ENCODE results near the gene VWC2L. TPM values are rescaled to one million over a fixed set of nuclear protein-coding genes. Genes with fewer than 3 reads are reported as not detected.

VWC2L gene
- total RNA-seq, 3 donors from 2014 or later = not detected

DNA sequence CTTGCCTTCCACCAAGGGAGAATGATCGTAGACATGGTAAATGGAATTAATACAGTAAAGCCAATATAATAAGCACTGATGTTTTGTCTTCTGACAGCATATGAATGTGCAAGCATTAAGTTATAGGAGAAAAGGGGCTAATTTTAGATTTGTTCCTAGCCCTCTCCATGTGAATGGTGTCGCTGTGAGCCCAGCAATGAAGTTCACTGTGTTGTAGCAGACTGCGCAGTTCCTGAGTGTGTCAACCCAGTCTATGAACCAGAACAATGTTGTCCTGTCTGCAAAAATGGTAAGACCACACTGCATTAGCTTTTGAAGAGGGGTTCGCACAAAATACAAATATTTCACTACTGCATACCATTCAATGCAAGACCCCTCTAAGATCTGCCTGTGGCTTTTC is 25.6 kb downstream of the VWC2L start:
- TF ChIP-seq, protein P1, sequence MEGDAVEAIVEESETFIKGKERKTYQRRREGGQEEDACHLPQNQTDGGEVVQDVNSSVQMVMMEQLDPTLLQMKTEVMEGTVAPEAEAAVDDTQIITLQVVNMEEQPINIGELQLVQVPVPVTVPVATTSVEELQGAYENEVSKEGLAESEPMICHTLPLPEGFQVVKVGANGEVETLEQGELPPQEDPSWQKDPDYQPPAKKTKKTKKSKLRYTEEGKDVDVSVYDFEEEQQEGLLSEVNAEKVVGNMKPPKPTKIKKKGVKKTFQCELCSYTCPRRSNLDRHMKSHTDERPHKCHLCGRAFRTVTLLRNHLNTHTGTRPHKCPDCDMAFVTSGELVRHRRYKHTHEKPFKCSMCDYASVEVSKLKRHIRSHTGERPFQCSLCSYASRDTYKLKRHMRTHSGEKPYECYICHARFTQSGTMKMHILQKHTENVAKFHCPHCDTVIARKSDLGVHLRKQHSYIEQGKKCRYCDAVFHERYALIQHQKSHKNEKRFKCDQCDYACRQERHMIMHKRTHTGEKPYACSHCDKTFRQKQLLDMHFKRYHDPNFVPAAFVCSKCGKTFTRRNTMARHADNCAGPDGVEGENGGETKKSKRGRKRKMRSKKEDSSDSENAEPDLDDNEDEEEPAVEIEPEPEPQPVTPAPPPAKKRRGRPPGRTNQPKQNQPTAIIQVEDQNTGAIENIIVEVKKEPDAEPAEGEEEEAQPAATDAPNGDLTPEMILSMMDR (IDR thresholded peaks at IDR 0.05) = no peak
- intact Hi-C loops (cut with DNase I, micrococcal nuclease) = no loop called here

DNA sequence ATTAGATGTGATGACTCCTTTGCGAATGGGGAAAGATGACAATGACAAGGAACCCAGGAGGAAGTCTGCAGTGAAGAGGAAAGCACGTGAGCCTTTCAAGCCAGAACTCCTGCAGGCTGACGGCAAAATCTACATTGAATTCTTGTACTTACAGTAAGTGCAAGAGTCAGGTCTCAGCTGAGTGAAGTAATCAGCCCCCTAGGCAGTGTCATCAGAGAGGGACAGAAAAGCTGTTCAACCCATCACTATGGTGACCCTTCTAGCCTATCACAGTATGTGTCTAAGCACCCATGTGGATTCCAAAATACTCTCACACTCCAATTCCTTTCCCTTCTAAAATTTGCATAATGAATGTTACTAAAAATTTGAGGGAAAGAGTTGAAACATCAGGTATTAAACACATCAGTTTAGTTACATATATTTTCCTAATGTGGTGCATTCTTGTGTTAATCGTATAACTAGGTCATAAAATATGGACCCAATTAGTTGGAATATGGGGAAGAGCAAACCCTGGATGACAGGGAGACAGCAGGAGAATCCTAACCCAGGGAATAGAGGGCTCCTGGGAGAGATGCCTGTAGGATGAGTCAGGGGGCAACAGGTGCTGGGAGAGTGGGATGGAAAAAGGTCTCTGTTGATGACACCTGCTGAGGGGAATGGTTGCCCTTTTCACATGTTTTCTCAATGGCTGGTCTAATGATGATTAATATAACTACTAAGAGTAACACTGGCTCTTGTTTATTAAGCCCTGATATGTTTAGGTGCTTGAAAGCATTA is 39.5 kb downstream of the VWC2L start:
- Histone ChIP-seq H3K4me1 (ENCODE audit: low read depth) (no peaks in the 10 kb centered on the region), H3K4me3 (no peak overlapping the region), H3K36me3 (ENCODE audit: low read depth) (no peaks in the 10 kb centered on the region), H3K9me3 (no peaks in the 10 kb centered on the region)
- no peak for DNase-seq
- intact Hi-C loops (cut with DNase I, micrococcal nuclease) = no loop called here
- TF ChIP-seq, protein P1 (IDR thresholded peaks at IDR 0.05) = no peak
- ATAC-seq = no peak

More for the DNA sequence above, 25.6 kb downstream of the VWC2L start:
- no peak overlapping the region for H3K4me3 ChIP-seq
- H3K9me3 ChIP-seq = no peaks in the 10 kb centered on the region
- no peaks in the 10 kb centered on the region for H3K4me1 ChIP-seq (ENCODE audit: low read depth)
- DNase-seq (no peak), ATAC-seq (no peak)
- H3K36me3 ChIP-seq (ENCODE audit: low read depth) = no peaks in the 10 kb centered on the region

DNA sequence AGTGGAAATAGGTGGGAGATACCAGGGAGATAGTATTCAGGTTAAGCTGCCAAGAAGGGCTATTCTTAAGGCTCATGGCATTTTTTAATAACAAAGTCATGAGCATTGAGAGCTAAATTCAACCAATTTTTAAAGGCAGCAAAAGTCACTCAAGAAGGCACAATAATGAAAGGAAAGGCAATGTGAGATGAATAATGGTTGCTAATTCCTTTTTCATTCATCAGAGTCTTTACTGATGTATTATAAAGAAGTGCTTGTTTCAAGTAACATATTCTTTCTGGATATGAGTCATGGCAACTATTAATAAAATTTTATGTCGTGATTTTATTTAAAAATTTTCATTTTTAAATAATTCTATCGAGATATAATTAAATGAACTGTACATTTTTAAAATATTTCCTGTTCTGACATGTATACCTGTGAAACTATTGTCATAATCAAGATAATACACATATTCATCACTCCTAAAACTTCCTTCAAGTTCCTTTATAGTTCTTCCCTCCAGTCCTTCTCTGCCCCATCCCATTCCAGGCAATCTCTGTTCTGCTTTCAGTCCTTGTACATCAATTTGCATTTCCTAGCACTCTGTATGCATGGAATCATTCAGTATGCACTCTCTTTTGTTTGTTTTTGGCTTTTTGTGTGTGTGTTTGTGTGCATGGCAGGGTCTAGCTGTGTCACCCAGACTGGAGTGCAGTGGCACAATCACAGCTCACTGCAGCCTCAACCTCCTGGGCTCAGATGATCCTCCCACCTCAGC is 40.8 kb downstream of the VWC2L start:
- Histone ChIP-seq H3K9me3 (no peaks in the 10 kb centered on the region), H3K4me1 (ENCODE audit: low read depth) (no peaks in the 10 kb centered on the region), H3K36me3 (ENCODE audit: low read depth) (no peaks in the 10 kb centered on the region), H3K4me3 (no peak overlapping the region)
- ATAC-seq = no peak
- intact Hi-C loops (cut with DNase I, micrococcal nuclease) = no loop called here
- no peak for DNase-seq
- TF ChIP-seq, protein P1 (IDR thresholded peaks at IDR 0.05) = no peak

DNA sequence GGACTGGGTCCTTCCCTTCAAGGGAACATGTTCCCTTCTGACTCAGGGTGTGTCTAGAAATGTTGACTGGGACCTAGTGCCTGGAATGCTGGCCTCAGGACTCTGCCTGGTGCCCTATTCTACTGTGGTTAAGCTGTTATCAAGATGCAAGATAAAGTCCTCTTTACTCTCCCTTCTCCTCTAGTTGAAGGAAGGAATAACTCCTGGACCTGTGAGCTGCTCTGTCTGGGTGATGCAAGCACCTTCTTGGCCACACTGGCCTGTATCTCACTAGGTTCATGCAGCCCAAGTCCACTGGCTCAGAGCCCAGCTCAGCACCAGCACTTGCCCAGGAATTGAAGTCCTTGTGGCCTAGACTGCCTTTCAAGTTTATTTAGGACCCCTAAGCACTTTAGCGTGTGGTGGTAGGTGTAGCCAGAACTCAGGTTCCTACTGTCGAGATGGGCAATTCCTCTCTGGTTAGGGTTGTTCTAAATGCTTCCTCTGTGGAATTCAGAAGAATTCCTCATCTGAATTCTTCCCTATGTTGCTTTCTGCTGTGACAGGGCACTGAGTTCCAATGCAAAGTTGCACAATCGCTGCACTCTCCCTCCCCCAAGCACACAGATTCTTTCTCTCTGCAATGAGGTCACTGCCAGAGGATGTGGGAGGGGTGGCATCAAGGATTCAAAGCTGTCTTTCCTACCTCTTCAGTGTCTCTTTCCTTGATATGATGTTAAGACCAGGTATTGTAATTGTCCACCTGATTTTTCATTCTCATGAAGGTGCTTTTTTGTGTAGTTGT is 54.7 kb downstream of the VWC2L start:
- no peak for DNase-seq
- ATAC-seq = no peak
- Histone ChIP-seq H3K4me1 (ENCODE audit: low read depth) (no peaks in the 10 kb centered on the region), H3K36me3 (ENCODE audit: low read depth) (no peaks in the 10 kb centered on the region), H3K9me3 (no peaks in the 10 kb centered on the region), H3K4me3 (no peak overlapping the region)
- intact Hi-C loops (cut with DNase I, micrococcal nuclease) = no loop called here
- TF ChIP-seq, protein P1 (IDR thresholded peaks at IDR 0.05) = no peak

DNA sequence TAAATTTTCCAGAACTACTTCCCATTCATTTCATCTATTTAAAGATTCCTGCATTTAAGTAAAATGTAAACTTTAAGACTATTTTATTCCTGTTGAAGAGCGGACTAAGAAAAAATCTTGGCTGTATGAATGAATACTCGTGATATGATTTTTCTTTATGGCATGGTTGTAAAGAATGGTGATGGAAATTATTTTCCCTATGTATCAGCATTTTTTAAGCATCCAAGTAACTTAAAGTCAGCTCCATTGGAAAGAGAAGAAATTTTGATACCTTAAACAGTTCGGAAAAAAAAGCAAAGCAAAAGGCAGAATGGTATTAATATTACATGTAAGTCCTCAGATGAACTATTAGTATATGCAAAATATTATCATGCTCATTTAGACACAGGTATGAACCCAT is 58.9 kb downstream of the VWC2L start:
- Histone ChIP-seq H3K36me3 (ENCODE audit: low read depth) (no peaks in the 10 kb centered on the region), H3K4me1 (ENCODE audit: low read depth) (no peaks in the 10 kb centered on the region), H3K9me3 (no peaks in the 10 kb centered on the region), H3K4me3 (no peak overlapping the region)
- no peak for DNase-seq
- intact Hi-C loops (cut with DNase I, micrococcal nuclease) = no loop called here
- TF ChIP-seq, protein P1 (IDR thresholded peaks at IDR 0.05) = no peak
- ATAC-seq = no peak

All from mucosa of descending colon (tissue), 3 donors.